Keratinocyte (primary cell): ENCODE measurements around the gene AGFG1. TPM values are rescaled to one million over a fixed set of nuclear protein-coding genes. Genes with fewer than 3 reads are reported as not detected.

ENCODE experiments used
- DNase-seq: peaks from one replicate; pipeline ENCODE4 v3.0.0-alpha.2; 2011; ENCODE audit warnings: low read depth, missing footprints, low spot score
- FAIRE-seq: peaks from 2 replicates; lab custom pipeline; 2011; peaks lifted over from hg19 to GRCh38; lab: Jason Lieb, UNC
- H2AFZ ChIP-seq: 2 replicates; pipeline ENCODE4 v1.6.0; 2012; ENCODE audit warnings: low read length, control low read depth, inconsistent platforms; ENCODE audit not compliant: control insufficient read depth
- H3K27ac ChIP-seq: 2 replicates; pipeline ENCODE4 v1.5.1; 2011; ENCODE audit warnings: low read length; ENCODE audit not compliant: control insufficient read depth, insufficient read depth
- H3K27me3 ChIP-seq: 3 replicates; pipeline ENCODE4 v1.6.0; 2011; ENCODE audit warnings: low read length; ENCODE audit not compliant: control insufficient read depth, insufficient read depth; ENCODE audit errors: extremely low read depth
- H3K36me3 ChIP-seq, 2 experiments: 2 replicates in 1 of 2; 3 replicates in 1 of 2; pipeline ENCODE4 v1.5.1; 2011; ENCODE audit warnings: low read length in 2 of 2, mild to moderate bottlenecking in 1 of 2; ENCODE audit not compliant: control insufficient read depth in 2 of 2, insufficient read depth in 2 of 2; ENCODE audit errors: extremely low read depth in 1 of 2
- H3K4me1 ChIP-seq: 3 replicates; pipeline ENCODE4 v1.5.1; 2011; ENCODE audit warnings: low read length; ENCODE audit not compliant: control insufficient read depth, insufficient read depth; ENCODE audit errors: extremely low read depth
- H3K4me2 ChIP-seq: 3 replicates; pipeline ENCODE4 v1.6.0; 2011; ENCODE audit warnings: low read depth, low read length; ENCODE audit not compliant: control insufficient read depth, insufficient read depth; ENCODE audit errors: extremely low read depth
- H3K4me3 ChIP-seq, 3 experiments: fragments of 200-600 bp in 1 of 3; sonication (generic) in 1 of 3; 2 replicates in 2 of 3; 3 replicates in 1 of 3; pipeline ENCODE4 v1.5.1; 2011 to 2016; ENCODE audit warnings: low read length in 3 of 3, mild to moderate bottlenecking in 3 of 3, control low read depth in 2 of 3, inconsistent platforms in 1 of 3, low read depth in 1 of 3, mixed read lengths in 1 of 3, mixed run types in 1 of 3, moderate library complexity in 1 of 3; ENCODE audit not compliant: control insufficient read depth in 2 of 3, insufficient read depth in 2 of 3; ENCODE audit errors: extremely low read depth in 1 of 3
- H3K79me2 ChIP-seq: 2 replicates; pipeline ENCODE4 v1.6.0; 2012; ENCODE audit warnings: low read length; ENCODE audit not compliant: control insufficient read depth, insufficient read depth
- H3K9ac ChIP-seq: 3 replicates; pipeline ENCODE4 v1.6.0; 2011; ENCODE audit warnings: low read length; ENCODE audit not compliant: control insufficient read depth, insufficient read depth; ENCODE audit errors: extremely low read depth
- H3K9me1 ChIP-seq: 3 replicates; pipeline ENCODE4 v1.6.0; 2011; ENCODE audit warnings: low read length; ENCODE audit not compliant: control insufficient read depth, insufficient read depth; ENCODE audit errors: extremely low read depth
- H3K9me3 ChIP-seq: 2 replicates; pipeline ENCODE4 v1.5.1; 2012; ENCODE audit warnings: low read depth, low read length; ENCODE audit not compliant: control insufficient read depth
- H4K20me1 ChIP-seq: 3 replicates; pipeline ENCODE4 v1.6.0; 2011; ENCODE audit warnings: low read length; ENCODE audit not compliant: control insufficient read depth, insufficient read depth; ENCODE audit errors: extremely low read depth
- EZH2 ChIP-seq: IDR thresholded peaks from one replicate; pipeline ENCODE4 v1.6.1; 2012; ENCODE audit warnings: inconsistent platforms, mild to moderate bottlenecking, low read length, moderate library complexity
- dilution Hi-C: fragments of 300-500 bp; cut with MboI; formaldehyde crosslinking; loops from one replicate; pipeline ENCODE4 v1.7.0; 2020; ENCODE audit warnings: low sequenced_read_pairs; ENCODE audit not compliant: extremely low pct_ligation_motif_present
- polyA plus RNA-seq, 5 experiments: library from polyadenylated mRNA; depleted of rRNA in 3 of 5; stranded (reverse) in 3 of 5; stranded (forward) in 1 of 5; unstranded in 1 of 5; fragments of >200 nt; gene quantifications; 1 replicate in 1 of 5; 2 replicates in 3 of 5; 3 replicates in 1 of 5; pipeline versions ENCODE4 v1.2.1 to v1.2.3, GENCODE V29; 2011 to 2012; ENCODE audit warnings: missing spikeins in 2 of 5, low read depth in 1 of 5, low replicate concordance in 1 of 5
- TF ChIP-seq, protein P1 (sequence below), 3 experiments: IDR thresholded peaks in 1 of 3; conservative IDR thresholded peaks in 1 of 3; optimal IDR thresholded peaks in 1 of 3; 2 replicates in 2 of 3; 3 replicates in 1 of 3; pipeline versions ENCODE3 to v1.5.1; 2011; ENCODE audit warnings: low read length in 3 of 3, mild to moderate bottlenecking in 3 of 3, moderate library complexity in 2 of 3, control low read depth in 1 of 3, inconsistent platforms in 1 of 3; ENCODE audit not compliant: insufficient read depth in 2 of 3; ENCODE audit errors: extremely low read depth in 1 of 3

AGFG1 gene
- polyA plus RNA-seq, 1 donor (not counting 4 experiments of a cell fraction or from before 2014, with no cell fraction given) = 111 TPM

DNA sequence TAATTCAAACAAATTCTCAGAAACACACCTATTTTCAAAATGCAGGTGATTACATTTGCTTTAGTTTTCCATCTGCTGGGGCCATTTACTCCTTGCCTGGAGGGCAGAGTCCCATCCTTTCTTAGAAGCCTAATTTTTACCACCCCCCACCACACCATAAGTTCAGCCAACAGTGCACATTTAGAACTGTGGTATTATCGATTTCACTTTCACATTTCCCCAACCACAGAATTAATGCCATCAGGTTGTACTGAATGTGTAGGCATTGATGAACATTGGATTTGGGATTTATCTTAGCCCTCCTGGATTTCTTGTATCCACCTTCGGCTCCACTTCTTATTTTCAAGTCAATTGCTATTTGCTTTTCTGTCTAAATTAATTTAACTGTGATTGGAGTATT lies 138.2 kb downstream of the AGFG1 start:
- FAIRE-seq = no peak
- Histone ChIP-seq H3K4me1 (no peaks in the 10 kb centered on the region), H3K79me2 (no peaks in the 10 kb centered on the region), H3K27me3 (no peaks in the 10 kb centered on the region), H3K4me3 (no peak overlapping the region), H4K20me1 (no peaks in the 10 kb centered on the region), H3K9ac (no peak overlapping the region), H3K36me3 (no peaks in the 10 kb centered on the region), H3K9me3 (no peaks in the 10 kb centered on the region), H3K9me1 (no peaks in the 10 kb centered on the region), H3K27ac (no peak overlapping the region), H2AFZ (no peak overlapping the region), H3K4me2 (no peak overlapping the region)
- TF ChIP-seq EZH2 = no peak
- TF ChIP-seq, protein P1, sequence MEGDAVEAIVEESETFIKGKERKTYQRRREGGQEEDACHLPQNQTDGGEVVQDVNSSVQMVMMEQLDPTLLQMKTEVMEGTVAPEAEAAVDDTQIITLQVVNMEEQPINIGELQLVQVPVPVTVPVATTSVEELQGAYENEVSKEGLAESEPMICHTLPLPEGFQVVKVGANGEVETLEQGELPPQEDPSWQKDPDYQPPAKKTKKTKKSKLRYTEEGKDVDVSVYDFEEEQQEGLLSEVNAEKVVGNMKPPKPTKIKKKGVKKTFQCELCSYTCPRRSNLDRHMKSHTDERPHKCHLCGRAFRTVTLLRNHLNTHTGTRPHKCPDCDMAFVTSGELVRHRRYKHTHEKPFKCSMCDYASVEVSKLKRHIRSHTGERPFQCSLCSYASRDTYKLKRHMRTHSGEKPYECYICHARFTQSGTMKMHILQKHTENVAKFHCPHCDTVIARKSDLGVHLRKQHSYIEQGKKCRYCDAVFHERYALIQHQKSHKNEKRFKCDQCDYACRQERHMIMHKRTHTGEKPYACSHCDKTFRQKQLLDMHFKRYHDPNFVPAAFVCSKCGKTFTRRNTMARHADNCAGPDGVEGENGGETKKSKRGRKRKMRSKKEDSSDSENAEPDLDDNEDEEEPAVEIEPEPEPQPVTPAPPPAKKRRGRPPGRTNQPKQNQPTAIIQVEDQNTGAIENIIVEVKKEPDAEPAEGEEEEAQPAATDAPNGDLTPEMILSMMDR (optimal IDR thresholded peaks at IDR 0.05 in 1 of 3, IDR thresholded peaks at IDR 0.05 in 1 of 3, conservative IDR thresholded peaks at IDR 0.05 in 1 of 3; ENCODE audit: extremely low read depth in 1 of 3, insufficient read depth in 2 of 3, low read length in 3 of 3) = no peak
- no peak for DNase-seq
- dilution Hi-C loops = no loop called here

Other genes with a start within 250 kb of the AGFG1 start
- gene MFF, start 146.9 kb upstream of the AGFG1 start, polyA plus RNA-seq = 38.3 to 72.5 TPM (median 62.8 TPM) in 3 replicates
- not detected in 3 replicates for gene TM4SF20, start 92.8 kb upstream of the AGFG1 start, polyA plus RNA-seq
- gene SCYGR1, start 84.2 kb upstream of the AGFG1 start, polyA plus RNA-seq = not detected in 3 replicates
- gene SCYGR2, start 126.7 kb downstream of the AGFG1 start, polyA plus RNA-seq = not detected in 3 replicates
- not detected in 3 replicates for gene SCYGR3, start 142.7 kb downstream of the AGFG1 start, polyA plus RNA-seq
- gene SCYGR4, start 145.3 kb downstream of the AGFG1 start, polyA plus RNA-seq = not detected in 3 replicates
- not detected in 3 replicates for gene SCYGR5, start 194.6 kb downstream of the AGFG1 start, polyA plus RNA-seq
- gene SLC19A3, start 245.9 kb downstream of the AGFG1 start, polyA plus RNA-seq = 0.25 to 1.0 TPM (median 0.58 TPM) in 3 replicates